GM23338 (cell line): ENCODE results near the gene ERC2. TPM values are rescaled to one million over a fixed set of nuclear protein-coding genes. Genes with fewer than 3 reads are reported as not detected.

ENCODE experiments used
- ATAC-seq: fragments of 200-7000 bp; cut with Tn5 transposase; 3 replicates; pipeline ENCODE4 v1.9.1; 2020
- DNase-seq: peaks from one replicate; pipeline ENCODE4 v3.0.0-alpha.2; 2015; ENCODE audit warnings: low spot score
- H2AFZ ChIP-seq: fragments of 200-600 bp; sonication (generic); 2 replicates; pipeline ENCODE4 v1.8.0; 2016; ENCODE audit warnings: antibody characterized with exemption, mild to moderate bottlenecking, moderate library complexity
- H3F3A ChIP-seq: fragments of 200-600 bp; sonication (generic); replicated peaks from 2 replicates; pipeline ENCODE4 v1.8.0; 2017; ENCODE audit warnings: antibody characterized with exemption, mixed run types, low read depth
- H3K27ac ChIP-seq: fragments of 200-600 bp; sonication (generic); 2 replicates; pipeline ENCODE4 v1.6.1; 2016; ENCODE audit warnings: low read depth
- H3K27me3 ChIP-seq: fragments of 200-600 bp; sonication (generic); 2 replicates; pipeline ENCODE4 v1.8.0; 2016; ENCODE audit warnings: mild to moderate bottlenecking, mixed run types, moderate library complexity; ENCODE audit not compliant: insufficient read depth
- H3K36me3 ChIP-seq: fragments of 200-600 bp; sonication (generic); 2 replicates; pipeline ENCODE4 v1.8.0; 2016; ENCODE audit warnings: mild to moderate bottlenecking; ENCODE audit not compliant: insufficient read depth
- H3K4me1 ChIP-seq: fragments of 200-600 bp; sonication (generic); 2 replicates; pipeline ENCODE4 v1.8.0; 2016; ENCODE audit warnings: mild to moderate bottlenecking, moderate library complexity; ENCODE audit not compliant: insufficient read depth
- H3K4me2 ChIP-seq: fragments of 200-600 bp; sonication (generic); 2 replicates; pipeline ENCODE4 v1.7.1; 2017; ENCODE audit warnings: mixed run types
- H3K4me3 ChIP-seq: fragments of 200-600 bp; sonication (generic); 2 replicates; pipeline ENCODE4 v1.6.1; 2016; ENCODE audit warnings: mixed run types
- H3K79me2 ChIP-seq: fragments of 200-600 bp; sonication (generic); replicated peaks from 2 replicates; pipeline ENCODE4 v1.8.0; 2017; ENCODE audit warnings: mild to moderate bottlenecking; ENCODE audit not compliant: insufficient read depth
- H3K9me2 ChIP-seq: fragments of 200-600 bp; sonication (generic); 2 replicates; pipeline ENCODE4 v1.8.0; 2017; ENCODE audit not compliant: insufficient read depth
- H4K20me1 ChIP-seq: fragments of 200-600 bp; sonication (generic); replicated peaks from 2 replicates; pipeline ENCODE4 v1.8.0; 2017; ENCODE audit warnings: mild to moderate bottlenecking; ENCODE audit not compliant: insufficient read depth
- H3K27ac Mint-ChIP-seq: 2 replicates; pipeline ENCODE4 v1.8.0; 2020; ENCODE audit warnings: inconsistent platforms, mild to moderate bottlenecking, moderate library complexity, mixed read lengths
- H3K27me3 Mint-ChIP-seq: 3 replicates; pipeline ENCODE4 v1.8.0; 2022; ENCODE audit warnings: low read depth, mild to moderate bottlenecking, moderate library complexity, mixed read lengths, inconsistent platforms; ENCODE audit not compliant: insufficient read depth, poor library complexity
- H3K36me3 Mint-ChIP-seq: 3 replicates; pipeline ENCODE4 v1.8.0; 2021; ENCODE audit warnings: low read depth, mild to moderate bottlenecking, inconsistent platforms, moderate library complexity, mixed read lengths
- H3K4me1 Mint-ChIP-seq: 3 replicates; pipeline ENCODE4 v1.8.0; 2020; ENCODE audit warnings: mild to moderate bottlenecking, inconsistent platforms, mixed read lengths
- H3K4me3 Mint-ChIP-seq: 3 replicates; pipeline ENCODE4 v1.8.0; 2021; ENCODE audit warnings: moderate library complexity, mild to moderate bottlenecking, inconsistent platforms, mixed read lengths
- H3K9me3 Mint-ChIP-seq: 3 replicates; pipeline ENCODE4 v1.8.0; 2020; ENCODE audit warnings: moderate library complexity, mild to moderate bottlenecking, inconsistent platforms, mixed read lengths
- EZH2 ChIP-seq: fragments of 200-600 bp; sonication (generic); IDR thresholded peaks from one replicate; pipeline ENCODE4 v1.8.0; 2017; ENCODE audit warnings: antibody characterized with exemption, mild to moderate bottlenecking, low read depth; ENCODE audit not compliant: unreplicated experiment
- EZH2phosphoT487 ChIP-seq: fragments of 200-600 bp; sonication (generic); IDR thresholded peaks from one replicate; pipeline ENCODE4 v1.8.1; 2018; ENCODE audit warnings: antibody characterized with exemption; ENCODE audit not compliant: unreplicated experiment
- JUNB ChIP-seq: IDR thresholded peaks from one replicate; pipeline ENCODE4 v1.6.1; 2016; ENCODE audit warnings: antibody characterized with exemption; ENCODE audit not compliant: unreplicated experiment
- STAT1 ChIP-seq: IDR thresholded peaks from one replicate; pipeline ENCODE4 v1.6.1; 2016; ENCODE audit warnings: antibody characterized with exemption; ENCODE audit not compliant: unreplicated experiment
- ZNF114 ChIP-seq: fragments of 250-450 bp; sonication (Bioruptor Pico); IDR thresholded peaks from 2 replicates; pipeline ENCODE4 v1.5.0; 2020; ENCODE audit warnings: mild to moderate bottlenecking, moderate library complexity
- ZNF331 ChIP-seq: fragments of 250-450 bp; sonication (Bioruptor Pico); IDR thresholded peaks from 2 replicates; pipeline ENCODE4 v1.5.0; 2020; ENCODE audit warnings: low read depth, mild to moderate bottlenecking, moderate library complexity
- polyA plus RNA-seq: library from polyadenylated mRNA; unstranded; fragments of >200 nt; fragmentation: Nextera tagmentation; extraction: Ambion mirVana; gene quantifications from 2 replicates; pipeline ENCODE4 v1.2.1, GENCODE V29; 2016
- total RNA-seq: library from RNA; depleted of rRNA; stranded (reverse); fragments of >200 nt; shearing (Covaris generic); gene quantifications from 2 replicates; pipeline ENCODE4 v1.2.3, GENCODE V29; 2014
- TF ChIP-seq, protein P1 (sequence below): IDR thresholded peaks from 2 replicates; pipeline ENCODE4 v1.6.1; 2016; ENCODE audit warnings: antibody characterized with exemption
- TF ChIP-seq, protein P2 (sequence below): fragments of 250-450 bp; sonication (Bioruptor Pico); IDR thresholded peaks from 2 replicates; pipeline ENCODE4 v1.5.0; 2020; ENCODE audit warnings: mild to moderate bottlenecking, moderate library complexity
- TF ChIP-seq, protein P3 (sequence below), 2 experiments: fragments of 200-600 bp in 1 of 2; sonication (generic) in 1 of 2; conservative IDR thresholded peaks; 2 replicates each; pipeline versions ENCODE4 v1.5.1 to v1.6.1; 2016 to 2017; ENCODE audit warnings: antibody characterized with exemption in 2 of 2, low read depth in 2 of 2, mild to moderate bottlenecking in 2 of 2, moderate library complexity in 1 of 2

ERC2 gene
- total and polyA plus RNA-seq, 2 experiments from 2014 or later: 11.8 to 13.7 TPM

DNA sequence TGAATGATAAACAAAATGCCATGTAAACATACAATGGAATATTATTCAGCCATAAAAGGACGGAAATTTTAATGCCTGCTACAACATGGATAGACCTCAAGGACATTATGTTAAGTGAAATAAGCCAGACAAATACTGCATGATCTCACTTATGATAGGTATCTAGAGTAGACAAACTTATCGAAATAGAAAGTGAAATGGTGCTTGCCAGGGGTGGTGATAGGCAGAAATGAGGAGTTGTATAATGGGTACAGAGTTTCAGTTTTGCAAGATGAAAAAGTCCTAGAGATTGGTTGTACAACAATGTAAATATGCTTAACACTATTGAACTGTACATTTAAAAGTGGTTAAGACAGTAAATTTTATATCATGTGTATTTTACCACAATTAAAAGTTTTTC, 287.8 kb downstream of the ERC2 start:
- DNase-seq: no peak
- Histone ChIP-seq H2AFZ (no peak overlapping the region), H4K20me1 (no peaks in the 10 kb centered on the region; the same call in 1 of the 2 replicates), H3K4me1 (no peaks in the 10 kb centered on the region), H3K27me3 (no peaks in the 10 kb centered on the region), H3K4me2 (no peak overlapping the region), H3K9me2 (no peaks in the 10 kb centered on the region; the same call in 1 of the 2 replicates), H3K36me3 (no peaks in the 10 kb centered on the region), H3K27ac (no peak overlapping the region), H3F3A (no peaks in the 10 kb centered on the region), H3K79me2 (no peaks in the 10 kb centered on the region), H3K4me3 (no peak overlapping the region)
- ATAC-seq: no peak
- no peak overlapping the region for H3K27ac Mint-ChIP-seq
- no peak overlapping the region for H3K4me3 Mint-ChIP-seq
- H3K9me3 Mint-ChIP-seq: no peaks in the 10 kb centered on the region
- H3K36me3 Mint-ChIP-seq: no peaks in the 10 kb centered on the region
- no peak for TF ChIP-seq JUNB
- TF ChIP-seq, protein P1, sequence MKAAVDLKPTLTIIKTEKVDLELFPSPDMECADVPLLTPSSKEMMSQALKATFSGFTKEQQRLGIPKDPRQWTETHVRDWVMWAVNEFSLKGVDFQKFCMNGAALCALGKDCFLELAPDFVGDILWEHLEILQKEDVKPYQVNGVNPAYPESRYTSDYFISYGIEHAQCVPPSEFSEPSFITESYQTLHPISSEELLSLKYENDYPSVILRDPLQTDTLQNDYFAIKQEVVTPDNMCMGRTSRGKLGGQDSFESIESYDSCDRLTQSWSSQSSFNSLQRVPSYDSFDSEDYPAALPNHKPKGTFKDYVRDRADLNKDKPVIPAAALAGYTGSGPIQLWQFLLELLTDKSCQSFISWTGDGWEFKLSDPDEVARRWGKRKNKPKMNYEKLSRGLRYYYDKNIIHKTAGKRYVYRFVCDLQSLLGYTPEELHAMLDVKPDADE: no peak
- TF ChIP-seq, protein P2, sequence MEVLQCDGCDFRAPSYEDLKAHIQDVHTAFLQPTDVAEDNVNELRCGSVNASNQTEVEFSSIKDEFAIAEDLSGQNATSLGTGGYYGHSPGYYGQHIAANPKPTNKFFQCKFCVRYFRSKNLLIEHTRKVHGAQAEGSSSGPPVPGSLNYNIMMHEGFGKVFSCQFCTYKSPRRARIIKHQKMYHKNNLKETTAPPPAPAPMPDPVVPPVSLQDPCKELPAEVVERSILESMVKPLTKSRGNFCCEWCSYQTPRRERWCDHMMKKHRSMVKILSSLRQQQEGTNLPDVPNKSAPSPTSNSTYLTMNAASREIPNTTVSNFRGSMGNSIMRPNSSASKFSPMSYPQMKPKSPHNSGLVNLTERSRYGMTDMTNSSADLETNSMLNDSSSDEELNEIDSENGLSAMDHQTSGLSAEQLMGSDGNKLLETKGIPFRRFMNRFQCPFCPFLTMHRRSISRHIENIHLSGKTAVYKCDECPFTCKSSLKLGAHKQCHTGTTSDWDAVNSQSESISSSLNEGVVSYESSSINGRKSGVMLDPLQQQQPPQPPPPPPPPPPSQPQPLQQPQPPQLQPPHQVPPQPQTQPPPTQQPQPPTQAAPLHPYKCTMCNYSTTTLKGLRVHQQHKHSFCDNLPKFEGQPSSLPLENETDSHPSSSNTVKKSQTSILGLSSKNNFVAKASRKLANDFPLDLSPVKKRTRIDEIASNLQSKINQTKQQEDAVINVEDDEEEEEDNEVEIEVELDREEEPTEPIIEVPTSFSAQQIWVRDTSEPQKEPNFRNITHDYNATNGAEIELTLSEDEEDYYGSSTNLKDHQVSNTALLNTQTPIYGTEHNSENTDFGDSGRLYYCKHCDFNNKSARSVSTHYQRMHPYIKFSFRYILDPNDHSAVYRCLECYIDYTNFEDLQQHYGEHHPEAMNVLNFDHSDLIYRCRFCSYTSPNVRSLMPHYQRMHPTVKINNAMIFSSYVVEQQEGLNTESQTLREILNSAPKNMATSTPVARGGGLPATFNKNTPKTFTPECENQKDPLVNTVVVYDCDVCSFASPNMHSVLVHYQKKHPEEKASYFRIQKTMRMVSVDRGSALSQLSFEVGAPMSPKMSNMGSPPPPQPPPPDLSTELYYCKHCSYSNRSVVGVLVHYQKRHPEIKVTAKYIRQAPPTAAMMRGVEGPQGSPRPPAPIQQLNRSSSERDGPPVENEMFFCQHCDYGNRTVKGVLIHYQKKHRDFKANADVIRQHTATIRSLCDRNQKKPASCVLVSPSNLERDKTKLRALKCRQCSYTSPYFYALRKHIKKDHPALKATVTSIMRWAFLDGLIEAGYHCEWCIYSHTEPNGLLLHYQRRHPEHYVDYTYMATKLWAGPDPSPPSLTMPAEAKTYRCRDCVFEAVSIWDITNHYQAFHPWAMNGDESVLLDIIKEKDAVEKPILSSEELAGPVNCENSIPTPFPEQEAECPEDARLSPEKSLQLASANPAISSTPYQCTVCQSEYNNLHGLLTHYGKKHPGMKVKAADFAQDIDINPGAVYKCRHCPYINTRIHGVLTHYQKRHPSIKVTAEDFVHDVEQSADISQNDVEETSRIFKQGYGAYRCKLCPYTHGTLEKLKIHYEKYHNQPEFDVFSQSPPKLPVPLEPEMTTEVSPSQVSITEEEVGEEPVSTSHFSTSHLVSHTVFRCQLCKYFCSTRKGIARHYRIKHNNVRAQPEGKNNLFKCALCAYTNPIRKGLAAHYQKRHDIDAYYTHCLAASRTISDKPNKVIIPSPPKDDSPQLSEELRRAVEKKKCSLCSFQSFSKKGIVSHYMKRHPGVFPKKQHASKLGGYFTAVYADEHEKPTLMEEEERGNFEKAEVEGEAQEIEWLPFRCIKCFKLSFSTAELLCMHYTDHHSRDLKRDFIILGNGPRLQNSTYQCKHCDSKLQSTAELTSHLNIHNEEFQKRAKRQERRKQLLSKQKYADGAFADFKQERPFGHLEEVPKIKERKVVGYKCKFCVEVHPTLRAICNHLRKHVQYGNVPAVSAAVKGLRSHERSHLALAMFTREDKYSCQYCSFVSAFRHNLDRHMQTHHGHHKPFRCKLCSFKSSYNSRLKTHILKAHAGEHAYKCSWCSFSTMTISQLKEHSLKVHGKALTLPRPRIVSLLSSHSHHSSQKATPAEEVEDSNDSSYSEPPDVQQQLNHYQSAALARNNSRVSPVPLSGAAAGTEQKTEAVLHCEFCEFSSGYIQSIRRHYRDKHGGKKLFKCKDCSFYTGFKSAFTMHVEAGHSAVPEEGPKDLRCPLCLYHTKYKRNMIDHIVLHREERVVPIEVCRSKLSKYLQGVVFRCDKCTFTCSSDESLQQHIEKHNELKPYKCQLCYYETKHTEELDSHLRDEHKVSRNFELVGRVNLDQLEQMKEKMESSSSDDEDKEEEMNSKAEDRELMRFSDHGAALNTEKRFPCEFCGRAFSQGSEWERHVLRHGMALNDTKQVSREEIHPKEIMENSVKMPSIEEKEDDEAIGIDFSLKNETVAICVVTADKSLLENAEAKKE (CRISPR knock-in tag): no peak
- no peak for TF ChIP-seq ZNF331
- TF ChIP-seq, protein P3, sequence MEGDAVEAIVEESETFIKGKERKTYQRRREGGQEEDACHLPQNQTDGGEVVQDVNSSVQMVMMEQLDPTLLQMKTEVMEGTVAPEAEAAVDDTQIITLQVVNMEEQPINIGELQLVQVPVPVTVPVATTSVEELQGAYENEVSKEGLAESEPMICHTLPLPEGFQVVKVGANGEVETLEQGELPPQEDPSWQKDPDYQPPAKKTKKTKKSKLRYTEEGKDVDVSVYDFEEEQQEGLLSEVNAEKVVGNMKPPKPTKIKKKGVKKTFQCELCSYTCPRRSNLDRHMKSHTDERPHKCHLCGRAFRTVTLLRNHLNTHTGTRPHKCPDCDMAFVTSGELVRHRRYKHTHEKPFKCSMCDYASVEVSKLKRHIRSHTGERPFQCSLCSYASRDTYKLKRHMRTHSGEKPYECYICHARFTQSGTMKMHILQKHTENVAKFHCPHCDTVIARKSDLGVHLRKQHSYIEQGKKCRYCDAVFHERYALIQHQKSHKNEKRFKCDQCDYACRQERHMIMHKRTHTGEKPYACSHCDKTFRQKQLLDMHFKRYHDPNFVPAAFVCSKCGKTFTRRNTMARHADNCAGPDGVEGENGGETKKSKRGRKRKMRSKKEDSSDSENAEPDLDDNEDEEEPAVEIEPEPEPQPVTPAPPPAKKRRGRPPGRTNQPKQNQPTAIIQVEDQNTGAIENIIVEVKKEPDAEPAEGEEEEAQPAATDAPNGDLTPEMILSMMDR (conservative IDR thresholded peaks at IDR 0.05; ENCODE audit: low read depth in 2 of 2): no peak
- TF ChIP-seq STAT1: no peak
- no peak for TF ChIP-seq EZH2phosphoT487
- no peak for TF ChIP-seq ZNF114 (CRISPR knock-in tag)
- no peak for TF ChIP-seq EZH2
- H3K27me3 Mint-ChIP-seq: peaks cover 2% of the 10 kb centered on the region
- no peaks in the 10 kb centered on the region for H3K4me1 Mint-ChIP-seq
